ENCODE results near the gene PTHLH. TPM values are rescaled to one million over a fixed set of nuclear protein-coding genes. Genes with fewer than 3 reads are reported as not detected.

PTHLH gene
- total RNA-seq (not detected), polyA plus RNA-seq (not detected), total RNA-seq (not detected)

DNA sequence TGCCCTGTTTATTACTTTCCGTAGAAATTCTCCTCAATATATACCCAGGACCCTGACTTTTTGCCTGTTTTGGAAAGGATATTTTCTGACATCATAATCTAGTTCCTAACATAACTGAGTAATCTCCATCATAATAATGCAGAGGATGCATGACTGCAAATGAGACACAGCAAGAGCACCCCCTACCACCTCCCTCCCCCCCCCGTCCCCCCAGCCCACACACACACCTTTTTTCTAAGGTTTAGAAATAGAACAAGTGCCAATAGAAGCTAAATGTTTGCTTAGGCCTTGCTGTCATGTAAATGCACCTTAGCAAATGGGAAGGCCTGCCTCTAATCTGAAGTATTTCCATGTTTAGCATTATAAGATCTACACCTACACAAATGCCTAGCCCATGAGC, at the start of gene PTHLH:
Gene PTHLH (minus strand): TSS at position 13 of the 400 bp plus-strand sequence. CDS start 3,239 bp downstream, outside the sequence.
- no peaks in the 10 kb centered on the region for H3K36me3 ChIP-seq (ENCODE audit: control insufficient read depth in 2 of 3, insufficient read depth in 3 of 3, low read length in 3 of 3)
- ChIA-PET CTCF (no interaction called here), POLR2A (no interaction called here)
- DNase-seq = no peak
- peaks cover 0 to 5% (median 0%) of the 10 kb centered on the region in 5 donors for H3K36me3 Mint-ChIP-seq
- intact Hi-C loops (cut with micrococcal nuclease) = no loop called here
- H3K4me3 ChIP-seq (ENCODE audit: low read length) = no peak within 1 kb of the TSS
- no peaks in the 10 kb centered on the region for H3K9me3 ChIP-seq (ENCODE audit: control insufficient read depth in 2 of 3, low read length in 3 of 3)
- H3K4me3 Mint-ChIP-seq = peak within 1 kb of the TSS in 8 of 10 donors; percentile 14 to 79 (median 64)
- H3K27ac Mint-ChIP-seq = no peak within 1 kb of the TSS
- peaks cover 0 to 4% (median 0%) of the 10 kb centered on the region in 11 donors for H3K9me3 Mint-ChIP-seq
- ATAC-seq = no peak
- H3K27me3 ChIP-seq (ENCODE audit: control insufficient read depth in 2 of 2, insufficient read depth in 2 of 2, low read length in 2 of 2) = peaks cover 3 to 15% of the 10 kb centered on the region in 2 donors
- H3K27ac ChIP-seq (ENCODE audit: low read depth, low read length) = no peak within 1 kb of the TSS
- peaks cover 74 to 91% (median 84%) of the 10 kb centered on the region in 5 donors for H3K27me3 Mint-ChIP-seq
- peaks cover 13 to 42% (median 22%) of the 10 kb centered on the region in 7 donors for H3K4me1 Mint-ChIP-seq
- H3K4me1 ChIP-seq (ENCODE audit: control insufficient read depth in 2 of 2, insufficient read depth in 2 of 2, low read length in 2 of 2) = peaks cover 0 to 3% of the 10 kb centered on the region in 2 donors

DNA sequence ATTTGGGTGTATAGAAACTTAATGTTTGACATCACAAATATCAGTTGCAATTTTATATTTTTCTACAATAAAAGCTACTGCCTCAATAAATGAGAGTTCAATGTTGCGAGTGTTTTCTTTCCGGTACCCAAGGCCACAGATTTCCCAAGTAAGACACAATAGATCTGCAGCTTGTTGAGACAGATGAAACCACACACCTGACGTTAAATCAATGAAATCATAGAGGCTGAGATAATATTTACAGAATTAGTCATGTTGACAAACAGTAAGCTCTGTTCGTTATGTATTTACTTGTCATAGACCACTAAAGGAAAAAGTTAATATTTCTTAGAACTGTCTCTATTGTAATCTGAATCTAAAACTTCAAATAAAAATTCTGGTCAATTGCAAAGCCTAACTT, 49.2 kb upstream of the PTHLH start:
- H3K36me3 ChIP-seq (ENCODE audit: control insufficient read depth in 2 of 3, insufficient read depth in 3 of 3, low read length in 3 of 3) = no peaks in the 10 kb centered on the region
- ChIA-PET POLR2A (no interaction called here), CTCF (no interaction called here)
- H3K4me3 ChIP-seq (ENCODE audit: low read length) = no peak overlapping the region
- H3K9me3 ChIP-seq (ENCODE audit: control insufficient read depth in 2 of 3, low read length in 3 of 3) = no peaks in the 10 kb centered on the region
- intact Hi-C loops (cut with micrococcal nuclease) = no loop called here
- no peaks in the 10 kb centered on the region for H3K27me3 ChIP-seq (ENCODE audit: control insufficient read depth in 2 of 2, insufficient read depth in 2 of 2, low read length in 2 of 2)
- no peak overlapping the region for H3K27ac Mint-ChIP-seq
- ATAC-seq = no peak
- H3K4me1 ChIP-seq (ENCODE audit: control insufficient read depth in 2 of 2, insufficient read depth in 2 of 2, low read length in 2 of 2) = no peaks in the 10 kb centered on the region
- H3K27me3 Mint-ChIP-seq = peaks cover 0 to 16% (median 5%) of the 10 kb centered on the region in 5 donors
- H3K4me3 Mint-ChIP-seq = no peak overlapping the region
- no peak overlapping the region for H3K27ac ChIP-seq (ENCODE audit: low read depth, low read length)
- no peak for DNase-seq
- H3K9me3 Mint-ChIP-seq = peaks cover 0 to 3% (median 0%) of the 10 kb centered on the region in 11 donors
- no peaks in the 10 kb centered on the region for H3K4me1 Mint-ChIP-seq
- no peaks in the 10 kb centered on the region for H3K36me3 Mint-ChIP-seq

DNA sequence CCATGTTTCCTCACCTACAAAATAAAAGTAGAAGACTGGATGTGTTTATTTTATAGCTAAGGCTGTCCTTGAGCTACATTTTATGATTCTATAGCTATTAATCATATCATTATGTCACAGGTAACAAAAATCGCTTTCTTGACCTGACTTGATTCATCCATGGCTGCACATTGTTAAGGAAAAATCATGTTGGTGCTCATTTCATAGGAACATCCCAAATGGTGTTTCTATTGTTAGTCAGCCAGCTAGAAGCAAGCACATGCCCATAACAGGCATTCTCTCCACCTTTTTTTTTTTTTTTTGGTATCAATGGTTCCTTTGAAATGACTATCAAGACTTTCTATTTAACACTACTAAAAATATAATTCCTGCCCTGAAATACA, 45.3 kb upstream of the PTHLH start:
- ATAC-seq = no peak
- Histone ChIP-seq H3K27ac (ENCODE audit: low read depth, low read length) (no peak overlapping the region), H3K9me3 (ENCODE audit: control insufficient read depth in 2 of 3, low read length in 3 of 3) (no peaks in the 10 kb centered on the region), H3K4me3 (ENCODE audit: low read length) (no peak overlapping the region), H3K27me3 (ENCODE audit: control insufficient read depth in 2 of 2, insufficient read depth in 2 of 2, low read length in 2 of 2) (no peaks in the 10 kb centered on the region), H3K36me3 (ENCODE audit: control insufficient read depth in 2 of 3, insufficient read depth in 3 of 3, low read length in 3 of 3) (no peaks in the 10 kb centered on the region), H3K4me1 (ENCODE audit: control insufficient read depth in 2 of 2, insufficient read depth in 2 of 2, low read length in 2 of 2) (no peaks in the 10 kb centered on the region)
- Mint-ChIP-seq H3K27me3 (peaks cover 0 to 11% (median 0%) of the 10 kb centered on the region in 5 donors), H3K9me3 (peaks cover 0 to 5% (median 0%) of the 10 kb centered on the region in 11 donors), H3K4me3 (no peak overlapping the region), H3K4me1 (no peaks in the 10 kb centered on the region), H3K27ac (no peak overlapping the region), H3K36me3 (no peaks in the 10 kb centered on the region)
- ChIA-PET CTCF (no interaction called here), POLR2A (no interaction called here)
- no peak for DNase-seq
- intact Hi-C loops (cut with micrococcal nuclease) = no loop called here

DNA sequence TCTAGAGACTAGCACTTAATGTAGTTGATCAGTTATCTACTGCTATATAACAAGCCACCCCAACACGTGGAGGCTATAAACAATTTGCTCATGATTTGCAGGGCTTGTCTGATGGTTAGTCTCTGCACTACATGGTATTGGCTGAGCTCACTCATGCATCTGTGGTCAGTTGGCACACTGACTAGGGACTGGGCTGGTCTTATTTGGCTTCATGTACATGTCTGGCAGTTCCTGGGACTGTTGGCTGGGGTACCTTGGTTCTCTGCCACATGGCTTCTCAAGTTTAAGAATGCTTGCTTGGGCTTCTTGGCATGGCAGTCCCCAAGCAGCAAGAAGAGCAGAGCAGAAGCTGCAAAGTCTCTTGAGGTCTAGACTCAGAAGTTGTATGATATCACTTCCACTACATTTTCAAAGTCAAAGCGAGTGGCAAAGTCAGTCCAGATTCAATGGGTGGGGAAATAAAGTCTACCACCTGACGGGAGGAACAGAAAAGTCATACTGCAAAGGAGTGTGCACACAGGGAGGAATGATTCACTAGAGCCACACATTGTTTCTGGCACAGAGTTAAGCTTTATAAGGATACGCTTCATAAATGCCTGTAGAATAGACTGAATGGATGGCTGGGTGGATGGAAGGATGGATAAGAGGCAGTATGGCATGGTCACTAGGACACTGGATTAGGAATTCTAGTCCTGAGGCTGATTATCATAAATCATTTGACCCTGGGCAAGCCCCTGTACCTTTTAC, 44.8 kb upstream of the PTHLH start:
- Mint-ChIP-seq H3K27ac (no peak overlapping the region), H3K9me3 (peaks cover 0 to 5% (median 0%) of the 10 kb centered on the region in 11 donors), H3K36me3 (no peaks in the 10 kb centered on the region), H3K27me3 (peaks cover 0 to 8% (median 0%) of the 10 kb centered on the region in 5 donors), H3K4me1 (no peaks in the 10 kb centered on the region), H3K4me3 (no peak overlapping the region)
- POLR2A ChIA-PET = no interaction called here
- Histone ChIP-seq H3K9me3 (ENCODE audit: control insufficient read depth in 2 of 3, low read length in 3 of 3) (no peaks in the 10 kb centered on the region), H3K27ac (ENCODE audit: low read depth, low read length) (no peak overlapping the region), H3K4me3 (ENCODE audit: low read length) (no peak overlapping the region), H3K36me3 (ENCODE audit: control insufficient read depth in 2 of 3, insufficient read depth in 3 of 3, low read length in 3 of 3) (no peaks in the 10 kb centered on the region), H3K27me3 (ENCODE audit: control insufficient read depth in 2 of 2, insufficient read depth in 2 of 2, low read length in 2 of 2) (no peaks in the 10 kb centered on the region), H3K4me1 (ENCODE audit: control insufficient read depth in 2 of 2, insufficient read depth in 2 of 2, low read length in 2 of 2) (no peaks in the 10 kb centered on the region)
- ATAC-seq (no peak), DNase-seq (no peak)
- CTCF ChIA-PET = no interaction called here
- intact Hi-C loops (cut with micrococcal nuclease) = no loop called here

DNA sequence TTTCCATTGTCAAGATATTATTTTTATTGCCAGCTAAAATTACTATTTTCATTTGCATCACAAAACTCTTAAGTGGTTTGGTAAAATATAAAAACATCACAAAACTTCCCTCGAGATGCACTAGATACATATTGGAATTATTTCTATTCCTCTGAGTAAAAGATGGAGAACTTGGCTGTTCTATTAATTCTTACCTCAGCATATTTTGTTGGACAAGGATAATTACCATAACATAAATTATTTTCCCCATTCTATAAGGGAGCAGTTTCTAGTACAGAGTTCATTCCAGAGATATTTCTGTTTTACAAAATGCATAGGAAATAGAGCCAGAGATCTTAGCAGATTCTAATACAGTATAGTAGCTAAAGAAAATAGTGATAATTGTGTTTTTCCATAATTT, 42.6 kb upstream of the PTHLH start:
- Histone ChIP-seq H3K36me3 (ENCODE audit: control insufficient read depth in 2 of 3, insufficient read depth in 3 of 3, low read length in 3 of 3) (no peaks in the 10 kb centered on the region), H3K9me3 (ENCODE audit: control insufficient read depth in 2 of 3, low read length in 3 of 3) (no peaks in the 10 kb centered on the region), H3K4me3 (ENCODE audit: low read length) (no peak overlapping the region), H3K4me1 (ENCODE audit: control insufficient read depth in 2 of 2, insufficient read depth in 2 of 2, low read length in 2 of 2) (no peaks in the 10 kb centered on the region), H3K27me3 (ENCODE audit: control insufficient read depth in 2 of 2, insufficient read depth in 2 of 2, low read length in 2 of 2) (no peaks in the 10 kb centered on the region), H3K27ac (ENCODE audit: low read depth, low read length) (no peak overlapping the region)
- peaks cover 0 to 5% (median 0%) of the 10 kb centered on the region in 11 donors for H3K9me3 Mint-ChIP-seq
- H3K4me3 Mint-ChIP-seq = no peak overlapping the region
- POLR2A ChIA-PET = no interaction called here
- no peaks in the 10 kb centered on the region for H3K36me3 Mint-ChIP-seq
- CTCF ChIA-PET = no interaction called here
- intact Hi-C loops (cut with micrococcal nuclease) = no loop called here
- H3K27me3 Mint-ChIP-seq = peaks cover 0 to 3% (median 0%) of the 10 kb centered on the region in 5 donors
- DNase-seq (no peak), ATAC-seq (no peak)
- no peak overlapping the region for H3K27ac Mint-ChIP-seq
- no peaks in the 10 kb centered on the region for H3K4me1 Mint-ChIP-seq

DNA sequence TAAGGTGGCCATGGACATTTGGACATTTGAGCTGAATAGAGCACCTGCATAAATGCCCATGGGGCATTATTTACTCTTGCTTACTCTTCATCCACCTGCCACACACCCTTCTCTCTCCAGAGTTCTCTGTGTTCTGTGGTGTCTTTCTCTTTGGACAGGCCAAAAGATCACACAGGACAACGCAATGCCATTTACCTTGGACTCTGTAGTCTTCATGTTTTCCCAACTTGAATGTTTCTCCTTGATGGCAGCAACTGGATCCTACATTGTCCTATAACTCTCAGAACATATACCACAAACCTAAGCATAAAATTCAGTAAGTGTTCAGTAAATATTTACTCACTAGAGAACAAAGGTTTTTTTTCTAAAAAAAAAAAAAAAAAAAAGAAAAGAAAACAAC, 41.7 kb upstream of the PTHLH start:
- ATAC-seq = no peak
- no peak overlapping the region for H3K27ac ChIP-seq (ENCODE audit: low read depth, low read length)
- Mint-ChIP-seq H3K4me1 (no peaks in the 10 kb centered on the region), H3K36me3 (no peaks in the 10 kb centered on the region), H3K9me3 (peaks cover 0 to 5% (median 0%) of the 10 kb centered on the region in 11 donors), H3K4me3 (no peak overlapping the region), H3K27me3 (peaks cover 0 to 3% (median 0%) of the 10 kb centered on the region in 5 donors), H3K27ac (no peak overlapping the region)
- H3K36me3 ChIP-seq (ENCODE audit: control insufficient read depth in 2 of 3, insufficient read depth in 3 of 3, low read length in 3 of 3) = no peaks in the 10 kb centered on the region
- H3K4me1 ChIP-seq (ENCODE audit: control insufficient read depth in 2 of 2, insufficient read depth in 2 of 2, low read length in 2 of 2) = no peaks in the 10 kb centered on the region
- POLR2A ChIA-PET = no interaction called here
- no peaks in the 10 kb centered on the region for H3K27me3 ChIP-seq (ENCODE audit: control insufficient read depth in 2 of 2, insufficient read depth in 2 of 2, low read length in 2 of 2)
- intact Hi-C loops (cut with micrococcal nuclease) = no loop called here
- CTCF ChIA-PET = no interaction called here
- no peak overlapping the region for H3K4me3 ChIP-seq (ENCODE audit: low read length)
- no peaks in the 10 kb centered on the region for H3K9me3 ChIP-seq (ENCODE audit: control insufficient read depth in 2 of 3, low read length in 3 of 3)
- no peak for DNase-seq

DNA sequence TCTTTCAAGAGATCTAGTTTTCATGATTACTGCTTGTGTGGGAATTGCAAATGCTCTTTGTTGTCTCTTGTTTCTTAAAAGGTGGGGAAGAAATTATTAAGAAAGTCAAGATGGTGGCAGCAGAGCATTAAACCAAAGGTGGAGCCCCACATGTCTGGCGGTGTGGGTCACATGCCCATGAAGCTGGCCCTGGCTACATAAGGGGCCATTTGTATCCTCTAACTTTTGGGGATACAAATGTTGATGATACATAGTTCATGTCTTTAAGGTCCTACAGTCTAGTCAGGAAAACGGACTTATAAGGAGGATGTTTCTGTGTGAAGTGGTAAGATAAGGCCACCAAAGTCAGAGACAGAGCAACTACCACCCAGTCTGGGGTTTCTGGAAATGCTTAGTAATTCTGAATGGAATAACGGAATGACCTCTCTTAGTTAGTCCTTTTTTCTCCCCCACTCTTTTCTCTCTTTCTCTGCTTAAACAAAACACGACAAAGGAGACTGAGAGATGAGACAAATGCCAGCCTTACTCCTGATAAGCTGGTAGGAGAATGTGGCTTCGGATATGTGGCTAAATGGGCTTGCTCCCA, 39.9 kb upstream of the PTHLH start:
- no peaks in the 10 kb centered on the region for H3K4me1 ChIP-seq (ENCODE audit: control insufficient read depth in 2 of 2, insufficient read depth in 2 of 2, low read length in 2 of 2)
- H3K9me3 ChIP-seq (ENCODE audit: control insufficient read depth in 2 of 3, low read length in 3 of 3) = no peaks in the 10 kb centered on the region
- Mint-ChIP-seq H3K4me1 (no peaks in the 10 kb centered on the region), H3K36me3 (peaks cover 0 to 7% (median 0%) of the 10 kb centered on the region in 5 donors), H3K27me3 (peaks cover 0 to 8% (median 5%) of the 10 kb centered on the region in 5 donors), H3K4me3 (no peak overlapping the region), H3K27ac (no peak overlapping the region), H3K9me3 (peaks cover 0 to 6% (median 2%) of the 10 kb centered on the region in 11 donors)
- ATAC-seq (no peak), DNase-seq (no peak)
- H3K4me3 ChIP-seq (ENCODE audit: low read length) = no peak overlapping the region
- H3K36me3 ChIP-seq (ENCODE audit: control insufficient read depth in 2 of 3, insufficient read depth in 3 of 3, low read length in 3 of 3) = no peaks in the 10 kb centered on the region
- ChIA-PET CTCF (no interaction called here), POLR2A (no interaction called here)
- H3K27ac ChIP-seq (ENCODE audit: low read depth, low read length) = no peak overlapping the region
- no peaks in the 10 kb centered on the region for H3K27me3 ChIP-seq (ENCODE audit: control insufficient read depth in 2 of 2, insufficient read depth in 2 of 2, low read length in 2 of 2)
- intact Hi-C loops (cut with micrococcal nuclease) = no loop called here
